ENCODE results near the gene DOCK10. TPM values are rescaled to one million over a fixed set of nuclear protein-coding genes. Genes with fewer than 3 reads are reported as not detected.

The DOCK10 gene
- total RNA-seq, 1 experiment from 2014 or later: 5.8 TPM

DNA sequence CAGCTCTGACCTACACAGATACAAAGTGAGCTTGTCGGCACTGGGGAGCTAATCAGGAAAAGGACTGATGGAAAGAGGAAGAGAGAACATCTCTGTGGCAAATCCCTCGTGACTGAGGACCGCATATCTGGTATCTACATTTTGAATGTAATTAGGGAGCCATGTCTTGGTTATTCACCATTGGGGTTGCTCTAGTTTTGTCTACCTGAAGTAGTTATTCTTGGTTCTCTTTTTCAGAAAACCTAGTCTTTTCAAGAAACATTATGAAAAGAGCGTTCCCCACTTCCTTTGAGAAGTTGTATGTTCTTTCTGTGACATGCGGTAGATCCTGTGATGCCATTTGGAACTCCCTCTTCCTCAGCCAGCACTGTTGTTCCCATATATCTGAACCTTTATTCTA, 104.4 kb downstream of the DOCK10 start:
- H3K4me3 ChIP-seq (ENCODE audit: low read depth in 2 of 2, low read length in 2 of 2): no peak overlapping the region
- TF ChIP-seq POLR2AphosphoS5 (IDR thresholded peaks at IDR 0.05; ENCODE audit: low read depth, low read length) (no peak), TCF7L2 (IDR thresholded peaks at IDR 0.05; ENCODE audit: low read depth, low read length) (no peak), SIN3A (IDR thresholded peaks at IDR 0.05; ENCODE audit: borderline replicate concordance, insufficient read depth, low read depth, low read length) (no peak)
- TF ChIP-seq, protein P1, sequence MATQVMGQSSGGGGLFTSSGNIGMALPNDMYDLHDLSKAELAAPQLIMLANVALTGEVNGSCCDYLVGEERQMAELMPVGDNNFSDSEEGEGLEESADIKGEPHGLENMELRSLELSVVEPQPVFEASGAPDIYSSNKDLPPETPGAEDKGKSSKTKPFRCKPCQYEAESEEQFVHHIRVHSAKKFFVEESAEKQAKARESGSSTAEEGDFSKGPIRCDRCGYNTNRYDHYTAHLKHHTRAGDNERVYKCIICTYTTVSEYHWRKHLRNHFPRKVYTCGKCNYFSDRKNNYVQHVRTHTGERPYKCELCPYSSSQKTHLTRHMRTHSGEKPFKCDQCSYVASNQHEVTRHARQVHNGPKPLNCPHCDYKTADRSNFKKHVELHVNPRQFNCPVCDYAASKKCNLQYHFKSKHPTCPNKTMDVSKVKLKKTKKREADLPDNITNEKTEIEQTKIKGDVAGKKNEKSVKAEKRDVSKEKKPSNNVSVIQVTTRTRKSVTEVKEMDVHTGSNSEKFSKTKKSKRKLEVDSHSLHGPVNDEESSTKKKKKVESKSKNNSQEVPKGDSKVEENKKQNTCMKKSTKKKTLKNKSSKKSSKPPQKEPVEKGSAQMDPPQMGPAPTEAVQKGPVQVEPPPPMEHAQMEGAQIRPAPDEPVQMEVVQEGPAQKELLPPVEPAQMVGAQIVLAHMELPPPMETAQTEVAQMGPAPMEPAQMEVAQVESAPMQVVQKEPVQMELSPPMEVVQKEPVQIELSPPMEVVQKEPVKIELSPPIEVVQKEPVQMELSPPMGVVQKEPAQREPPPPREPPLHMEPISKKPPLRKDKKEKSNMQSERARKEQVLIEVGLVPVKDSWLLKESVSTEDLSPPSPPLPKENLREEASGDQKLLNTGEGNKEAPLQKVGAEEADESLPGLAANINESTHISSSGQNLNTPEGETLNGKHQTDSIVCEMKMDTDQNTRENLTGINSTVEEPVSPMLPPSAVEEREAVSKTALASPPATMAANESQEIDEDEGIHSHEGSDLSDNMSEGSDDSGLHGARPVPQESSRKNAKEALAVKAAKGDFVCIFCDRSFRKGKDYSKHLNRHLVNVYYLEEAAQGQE (IDR thresholded peaks at IDR 0.05; ENCODE audit: insufficient read depth in 1 of 2, low read depth in 2 of 2, low read length in 1 of 2): no peak
- TF ChIP-seq, protein P2, sequence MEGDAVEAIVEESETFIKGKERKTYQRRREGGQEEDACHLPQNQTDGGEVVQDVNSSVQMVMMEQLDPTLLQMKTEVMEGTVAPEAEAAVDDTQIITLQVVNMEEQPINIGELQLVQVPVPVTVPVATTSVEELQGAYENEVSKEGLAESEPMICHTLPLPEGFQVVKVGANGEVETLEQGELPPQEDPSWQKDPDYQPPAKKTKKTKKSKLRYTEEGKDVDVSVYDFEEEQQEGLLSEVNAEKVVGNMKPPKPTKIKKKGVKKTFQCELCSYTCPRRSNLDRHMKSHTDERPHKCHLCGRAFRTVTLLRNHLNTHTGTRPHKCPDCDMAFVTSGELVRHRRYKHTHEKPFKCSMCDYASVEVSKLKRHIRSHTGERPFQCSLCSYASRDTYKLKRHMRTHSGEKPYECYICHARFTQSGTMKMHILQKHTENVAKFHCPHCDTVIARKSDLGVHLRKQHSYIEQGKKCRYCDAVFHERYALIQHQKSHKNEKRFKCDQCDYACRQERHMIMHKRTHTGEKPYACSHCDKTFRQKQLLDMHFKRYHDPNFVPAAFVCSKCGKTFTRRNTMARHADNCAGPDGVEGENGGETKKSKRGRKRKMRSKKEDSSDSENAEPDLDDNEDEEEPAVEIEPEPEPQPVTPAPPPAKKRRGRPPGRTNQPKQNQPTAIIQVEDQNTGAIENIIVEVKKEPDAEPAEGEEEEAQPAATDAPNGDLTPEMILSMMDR (IDR thresholded peaks at IDR 0.05): no peak
- in situ Hi-C loops (cut with HindIII; ENCODE audit: low pct_unique_long_range_greater_than_20kb, low sequenced_read_pairs) (no loop called here), intact Hi-C loops (cut with micrococcal nuclease; ENCODE audit: unreplicated experiment) (no loop called here)
- DNase-seq (ENCODE audit: low read depth, low spot score) (no peak), ATAC-seq (no peak)
- POLR2A ChIA-PET: no interaction called here
- H3K36me3 ChIP-seq (ENCODE audit: control insufficient read depth, insufficient read depth, low read length): no peaks in the 10 kb centered on the region
- CTCF ChIA-PET: no interaction called here
- H3K27me3 ChIP-seq (ENCODE audit: control insufficient read depth, insufficient read depth, low read length): no peaks in the 10 kb centered on the region
- no peaks in the 10 kb centered on the region; the same call in 1 of the 2 replicates for H3K4me1 ChIP-seq (ENCODE audit: control insufficient read depth, insufficient read depth, low read length)
- no peak overlapping the region for H3K27ac ChIP-seq (ENCODE audit: low read length)
- no TSS peak for BruUV-seq (replicated peaks)
- no peaks in the 10 kb centered on the region for H3K9me3 ChIP-seq (ENCODE audit: control insufficient read depth, insufficient read depth, low read depth, low read length)

GRCh38 chr2:224934526-224935188, 107.6 kb downstream of the DOCK10 start:
- Histone ChIP-seq H3K9me3 (ENCODE audit: control insufficient read depth, insufficient read depth, low read depth, low read length) (no peaks in the 10 kb centered on the region), H3K27ac (ENCODE audit: low read length) (no peak overlapping the region), H3K4me1 (ENCODE audit: control insufficient read depth, insufficient read depth, low read length) (no peaks in the 10 kb centered on the region; the same call in 1 of the 2 replicates), H3K4me3 (ENCODE audit: low read depth in 2 of 2, low read length in 2 of 2) (no peak overlapping the region), H3K36me3 (ENCODE audit: control insufficient read depth, insufficient read depth, low read length) (no peaks in the 10 kb centered on the region), H3K27me3 (ENCODE audit: control insufficient read depth, insufficient read depth, low read length) (no peaks in the 10 kb centered on the region)
- ChIA-PET POLR2A (no interaction called here), CTCF (no interaction called here)
- BruUV-seq (replicated peaks): no TSS peak
- DNase-seq (ENCODE audit: low read depth, low spot score) (no peak), ATAC-seq (no peak)
- no peak for TF ChIP-seq SIN3A (IDR thresholded peaks at IDR 0.05; ENCODE audit: borderline replicate concordance, insufficient read depth, low read depth, low read length)
- no peak for TF ChIP-seq POLR2AphosphoS5 (IDR thresholded peaks at IDR 0.05; ENCODE audit: low read depth, low read length)
- TF ChIP-seq, protein P1 (IDR thresholded peaks at IDR 0.05; ENCODE audit: insufficient read depth in 1 of 2, low read depth in 2 of 2, low read length in 1 of 2): no peak
- TF ChIP-seq, protein P2 (IDR thresholded peaks at IDR 0.05): no peak
- no peak for TF ChIP-seq TCF7L2 (IDR thresholded peaks at IDR 0.05; ENCODE audit: low read depth, low read length)
- in situ Hi-C loops (cut with HindIII; ENCODE audit: low pct_unique_long_range_greater_than_20kb, low sequenced_read_pairs): no loop called here
- intact Hi-C loops (cut with micrococcal nuclease; ENCODE audit: unreplicated experiment): no loop called here

All from Panc1 (cell line).